NCI-H187 (cell line): ENCODE data around the gene PLSCR4.

Source experiments
- DNase-seq, 2 experiments: peaks; one replicate each; lab custom pipeline; 2025; lab: John Stamatoyannopoulos, UW

Gene PLSCR4

DNA sequence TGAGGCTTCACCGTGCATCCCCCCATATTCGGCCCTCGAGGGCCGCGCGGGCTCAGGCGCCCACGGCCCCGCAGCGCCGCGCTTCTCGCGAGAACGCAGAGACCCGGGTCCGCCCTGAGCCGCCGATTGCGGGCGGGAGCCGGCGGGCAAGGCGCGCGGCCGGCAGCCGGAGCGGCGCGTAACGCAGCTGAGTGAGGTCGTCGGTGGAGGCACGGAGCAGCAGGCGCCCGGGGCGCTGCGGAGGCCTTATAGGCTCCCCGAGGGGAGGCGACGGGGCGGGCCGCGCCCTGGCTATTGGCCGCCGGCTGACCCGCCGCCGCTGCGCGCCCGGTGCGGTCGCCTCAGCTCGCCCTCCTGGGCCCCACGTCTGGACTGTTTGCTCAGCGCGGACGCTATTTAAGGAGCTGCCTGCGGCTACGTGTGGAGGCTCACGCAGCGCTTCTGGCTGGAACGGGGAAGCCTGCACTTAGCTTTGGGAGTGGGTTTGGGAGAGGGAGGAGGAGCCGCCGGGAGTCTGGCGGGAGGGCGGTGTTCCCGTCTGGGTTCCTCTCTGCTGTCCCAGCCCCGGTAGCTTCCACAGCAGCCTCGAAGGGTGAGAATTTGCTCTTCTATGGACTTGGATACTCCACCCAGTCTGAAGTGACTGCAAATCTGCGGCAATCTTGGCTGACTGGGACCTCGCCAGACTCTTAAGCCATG, 89.8 kb downstream of the PLSCR4 start, which contains the start of gene PLOD2:
Gene PLOD2 (minus strand): TSS at position 221 of the 699 bp plus-strand sequence. CDS start 195 bp downstream, at position 26.
- no peak for DNase-seq

DNA sequence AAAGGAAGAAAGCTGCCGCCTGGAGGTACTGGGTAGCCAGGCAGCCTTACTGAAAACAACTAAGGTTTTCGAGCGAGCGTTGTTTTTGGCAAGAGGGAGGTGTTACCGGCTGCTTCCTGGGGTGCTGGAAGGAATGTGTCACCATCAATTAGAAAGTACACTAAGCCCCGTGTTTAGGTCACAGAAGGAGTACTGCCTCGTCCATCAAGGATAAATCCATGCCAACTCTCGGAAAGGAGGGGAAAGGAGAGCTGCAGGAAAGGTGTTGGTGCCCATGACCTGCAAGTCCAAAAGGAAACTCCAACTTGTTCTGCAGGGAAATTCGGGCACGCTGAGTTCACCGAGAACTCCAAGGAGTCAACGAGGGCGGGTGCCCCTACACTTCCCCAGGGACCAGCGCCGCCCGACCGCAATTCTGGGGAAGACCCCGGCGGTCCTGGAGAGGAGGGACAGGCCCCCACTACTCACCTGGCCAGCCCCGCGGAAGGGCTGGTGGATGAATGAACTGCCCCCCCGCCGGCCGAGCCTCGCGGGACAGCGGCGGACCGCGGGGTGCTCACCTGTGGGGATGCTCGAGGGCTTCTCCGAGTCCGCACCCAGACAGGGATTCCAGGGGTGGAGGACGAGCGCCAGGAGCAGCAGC, 90.5 kb downstream of the PLSCR4 start:
- no peak for DNase-seq

DNA sequence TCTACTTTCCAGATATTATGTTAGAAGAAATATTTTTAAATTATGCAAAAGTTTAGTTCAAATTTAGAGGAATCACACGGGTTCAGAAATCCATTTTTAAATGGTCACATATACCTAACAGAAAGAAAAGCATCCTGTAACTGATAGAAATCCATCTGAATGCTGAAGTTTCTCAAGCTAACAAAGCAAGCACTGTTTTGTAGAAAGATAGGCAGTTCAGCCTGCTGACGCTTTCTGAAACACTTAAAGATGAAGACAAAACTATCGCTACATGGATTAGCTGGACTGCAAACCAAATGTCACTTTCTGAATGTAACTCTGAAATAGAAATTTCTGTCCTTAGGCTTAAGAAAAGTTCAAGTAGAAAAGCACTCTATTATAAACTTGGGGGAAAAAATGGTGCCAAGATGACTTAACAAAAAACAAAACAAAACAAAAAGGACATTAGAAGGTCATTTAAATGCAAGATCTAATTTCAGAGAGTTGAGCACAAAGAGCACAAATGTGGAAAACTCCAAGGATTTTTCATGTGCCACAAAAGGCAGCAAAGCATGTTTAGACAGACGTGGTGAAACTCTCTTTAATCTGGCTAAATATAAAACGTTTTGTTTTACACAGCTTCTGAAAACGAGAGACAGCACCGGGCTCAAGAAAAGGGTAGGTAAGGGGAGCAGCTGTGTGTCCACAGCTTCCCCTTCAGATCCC, 91.1 kb downstream of the PLSCR4 start:
- no peak for DNase-seq

DNA sequence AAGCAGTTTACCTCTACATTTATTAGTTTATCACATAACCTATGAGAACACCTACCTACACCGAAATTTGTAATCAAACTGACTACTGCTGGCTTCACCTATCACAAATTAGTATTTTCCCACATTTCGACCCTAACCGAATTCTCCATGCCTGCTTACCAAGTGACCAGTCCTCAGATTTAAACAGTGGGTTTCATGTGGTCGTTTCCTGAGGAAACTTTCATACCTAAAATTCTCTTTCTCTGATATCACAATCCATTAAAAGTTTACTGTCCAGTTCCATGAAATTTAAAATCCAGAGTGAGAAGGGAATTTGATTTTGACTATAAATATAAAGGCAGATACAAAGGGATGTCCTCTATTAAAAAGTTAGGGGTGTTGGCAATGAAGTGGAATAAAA, 91.9 kb downstream of the PLSCR4 start:
- no peak for DNase-seq

DNA sequence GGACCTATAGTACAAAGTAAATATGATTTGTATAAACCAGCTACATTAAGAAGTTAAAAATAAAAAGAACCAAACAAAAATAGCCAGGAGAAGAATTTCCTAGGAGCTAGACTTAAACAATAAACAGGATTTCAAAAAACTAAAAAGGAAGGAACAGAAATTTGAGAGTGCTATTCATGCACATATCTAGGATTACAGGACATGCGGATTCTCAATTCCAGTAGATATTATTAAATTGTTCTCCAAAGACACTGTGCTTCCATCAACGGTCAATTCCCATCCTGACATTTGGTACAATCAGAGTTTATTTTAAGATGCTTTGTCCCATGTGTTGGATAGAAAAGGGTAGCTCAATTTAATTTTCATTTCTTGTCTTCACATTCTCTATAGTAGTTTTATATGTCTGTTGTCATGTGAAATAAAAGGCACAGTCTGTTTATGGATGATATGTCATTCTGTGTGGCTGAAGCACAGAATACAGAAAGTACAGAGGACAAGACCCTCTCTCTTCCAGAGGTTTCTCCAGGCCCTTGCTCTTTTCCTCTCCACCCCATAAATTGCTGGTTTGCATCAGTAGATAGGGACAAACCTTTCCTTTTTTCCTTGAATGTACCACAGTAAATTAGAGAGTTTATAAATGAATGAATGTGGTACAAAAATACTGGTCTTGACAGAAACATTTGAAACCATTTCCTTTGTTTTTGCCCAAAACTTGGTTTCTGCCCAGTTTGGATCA, 93.4 kb downstream of the PLSCR4 start:
- no peak for DNase-seq

DNA sequence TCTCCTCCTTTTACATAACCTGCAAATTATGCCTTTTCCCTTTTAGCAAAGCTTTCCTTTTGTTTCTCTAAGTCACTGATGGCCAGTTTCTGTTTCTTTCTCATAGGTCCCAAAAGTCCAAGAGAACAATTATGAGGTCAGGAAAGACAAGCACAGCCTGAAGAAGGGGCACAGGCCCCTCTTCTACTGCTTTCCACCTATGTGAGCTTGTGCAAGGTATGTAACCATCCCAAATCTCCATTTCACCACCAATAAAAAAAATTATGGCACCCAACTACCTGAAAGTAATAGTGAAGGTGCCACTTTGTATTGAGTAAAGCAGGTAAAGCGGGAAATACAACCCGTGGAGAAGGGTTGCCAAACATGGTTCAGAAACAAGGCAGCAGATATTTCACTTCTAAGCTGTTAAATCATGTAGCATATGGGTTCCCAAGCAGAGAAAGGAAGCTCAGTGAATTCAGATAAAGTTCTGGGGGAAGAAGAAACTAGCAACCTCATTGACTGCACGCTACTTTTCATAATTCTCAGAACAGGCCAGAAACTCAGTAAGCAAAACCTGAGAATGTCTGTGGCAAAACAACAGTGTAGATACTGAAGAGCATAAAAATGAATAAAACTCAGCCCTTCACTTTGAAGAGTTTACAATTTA, 94.1 kb downstream of the PLSCR4 start:
- DNase-seq = no peak

DNA sequence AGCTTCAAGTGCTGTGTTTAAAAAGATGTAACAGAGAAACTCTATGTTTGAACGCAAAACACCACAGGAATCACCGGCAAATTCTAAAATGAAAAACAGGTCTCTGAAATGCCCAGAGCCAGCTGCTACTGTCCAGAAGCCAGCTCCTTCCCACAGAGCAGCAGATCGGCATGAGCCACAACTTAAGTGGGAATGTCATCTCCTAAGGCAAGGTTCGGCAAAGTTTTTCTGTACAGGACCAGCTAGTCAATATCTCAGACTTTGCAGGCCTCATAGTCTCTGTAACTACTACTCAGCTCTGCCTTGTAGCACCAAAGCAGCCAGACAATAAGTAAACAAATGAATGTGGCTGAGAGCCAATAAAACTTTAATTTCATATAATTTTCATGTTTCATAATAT, 94.8 kb downstream of the PLSCR4 start:
- no peak for DNase-seq

DNA sequence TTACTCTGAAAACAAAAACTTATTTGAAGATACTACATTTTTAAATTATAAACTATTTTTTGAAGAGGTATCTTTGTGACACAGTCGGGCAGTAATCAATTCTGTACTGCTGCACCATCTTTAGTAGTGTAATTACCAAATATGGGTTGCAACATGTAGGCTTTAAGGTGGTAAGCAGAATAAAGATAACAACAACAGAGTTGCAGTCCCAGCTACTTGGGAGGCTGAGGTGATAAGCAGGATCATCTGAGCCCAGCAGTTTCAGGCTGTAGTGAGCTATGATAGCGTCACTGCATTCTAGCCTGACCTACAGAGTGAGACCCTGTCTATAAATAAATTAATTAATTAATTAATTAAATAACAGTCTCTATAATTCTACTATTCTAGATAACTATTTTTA, 95.9 kb downstream of the PLSCR4 start:
- no peak for DNase-seq

DNA sequence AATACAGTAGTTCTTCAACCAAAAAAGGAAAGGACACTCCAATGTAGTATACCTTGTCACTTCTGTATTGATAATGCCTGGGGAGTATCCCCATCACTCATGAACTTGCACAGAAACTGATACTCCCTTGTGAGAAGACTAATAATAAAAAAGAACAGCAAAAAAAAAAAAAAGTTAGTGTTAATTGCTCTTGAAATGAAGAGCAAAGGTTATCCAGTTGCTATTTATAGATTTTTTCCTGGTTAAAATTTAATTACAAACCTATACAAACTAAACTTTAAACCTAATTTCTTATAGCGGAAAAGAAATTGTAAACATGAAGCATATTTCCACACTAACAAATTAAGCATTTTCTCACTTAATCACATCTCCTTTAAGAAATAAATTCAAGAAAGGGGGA, 96.6 kb downstream of the PLSCR4 start:
- DNase-seq = no peak

DNA sequence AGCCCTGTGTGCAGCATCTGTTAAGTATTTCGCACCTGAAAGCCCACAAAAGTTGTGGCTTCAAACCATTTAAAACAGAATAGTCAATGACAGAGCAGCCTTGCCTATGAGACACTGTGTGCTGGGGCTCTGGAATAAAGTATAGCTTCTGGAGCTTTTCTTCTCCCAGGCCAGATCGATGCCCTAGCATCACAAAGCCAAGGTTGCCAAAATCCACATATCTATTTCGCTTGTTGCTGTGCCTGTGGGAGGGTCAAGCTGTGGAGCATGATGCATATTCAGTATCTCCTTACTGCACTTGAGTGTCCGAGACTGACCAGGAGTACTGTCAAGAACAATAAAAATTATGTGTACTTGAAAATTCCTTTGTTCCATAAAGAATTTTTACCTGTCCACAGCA, 97.5 kb downstream of the PLSCR4 start:
- no peak for DNase-seq

DNA sequence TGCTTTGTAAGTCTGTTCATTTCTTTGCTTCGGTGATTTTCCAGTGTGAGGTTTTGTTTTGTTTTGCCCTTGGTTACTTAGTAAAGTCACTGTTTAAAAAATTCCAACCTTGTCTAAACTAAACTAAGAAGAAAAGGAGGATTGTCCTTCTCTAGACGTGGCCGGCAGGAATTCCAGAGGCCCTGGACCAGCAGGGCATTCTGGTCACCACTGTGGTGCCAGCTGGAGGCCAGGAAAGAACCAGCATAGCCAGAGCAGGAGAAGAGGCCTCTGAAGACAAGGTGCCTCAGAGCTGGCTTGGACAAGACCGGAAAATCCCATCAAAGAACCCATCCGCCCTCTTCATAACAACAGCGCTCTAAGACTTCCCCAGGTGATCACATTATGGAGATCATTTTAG, 98.1 kb downstream of the PLSCR4 start:
- DNase-seq = no peak

DNA sequence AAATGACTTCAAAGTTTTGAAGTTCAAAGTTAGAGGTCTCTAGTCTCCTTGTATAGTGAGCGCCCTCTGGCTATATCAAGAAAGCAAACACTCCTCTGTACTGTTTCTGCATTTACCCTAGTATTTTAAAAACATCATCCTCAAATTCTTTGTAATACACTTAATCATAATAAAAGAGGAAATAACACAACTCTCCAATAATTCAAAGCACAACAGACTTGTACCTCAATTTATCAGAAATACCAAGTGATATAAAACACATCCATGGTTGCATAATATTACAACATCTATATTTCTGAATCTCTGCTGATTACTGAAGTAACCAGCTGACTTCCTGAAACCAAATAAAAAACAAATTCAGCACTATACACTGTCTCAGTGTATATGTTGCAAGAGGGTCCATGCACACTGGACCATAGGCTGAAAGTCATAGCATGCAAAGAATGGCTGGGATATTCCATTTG, 102.4 kb downstream of the PLSCR4 start:
- no peak for DNase-seq

DNA sequence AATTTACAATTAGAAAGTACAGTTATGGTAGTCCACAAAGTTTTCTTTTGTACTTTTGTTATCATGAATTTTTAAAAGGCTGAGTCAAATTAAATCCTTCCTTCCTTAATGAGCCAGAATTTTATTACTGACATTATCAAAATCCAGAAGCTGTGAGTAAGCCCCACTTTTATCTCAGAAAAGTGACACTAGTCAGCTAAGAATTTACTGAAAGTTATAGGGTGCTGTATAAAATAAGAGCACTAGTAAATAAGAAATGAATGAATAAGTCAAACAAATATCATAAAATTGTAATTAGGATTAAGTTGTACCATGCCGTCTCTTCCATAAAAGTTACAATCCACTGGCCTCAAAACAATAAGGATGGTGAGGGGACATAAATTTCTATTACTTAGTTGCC, 105.3 kb downstream of the PLSCR4 start:
- no peak for DNase-seq

DNA sequence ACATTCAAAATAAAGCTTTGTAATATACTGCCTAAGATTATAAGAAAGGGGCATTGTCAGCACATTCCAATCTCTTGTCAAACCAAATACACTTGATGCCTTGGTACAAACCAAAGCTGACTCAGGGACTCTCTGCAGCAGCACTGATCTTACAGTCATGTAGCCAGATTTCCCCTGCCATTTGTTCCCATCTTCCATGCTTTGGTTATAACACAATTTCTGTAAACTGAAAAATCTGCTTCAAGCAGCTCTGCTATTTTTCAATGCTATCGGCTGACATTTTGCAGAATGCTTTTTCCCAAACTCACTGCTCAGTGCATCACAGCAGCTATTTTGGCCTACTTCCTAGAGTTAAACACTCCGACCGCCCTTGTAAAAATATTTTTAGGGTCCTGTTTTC, 108.1 kb downstream of the PLSCR4 start:
- DNase-seq = no peak
